Keratinocyte (primary cell): ENCODE results near the gene MELK.

ENCODE experiments used
- EZH2 ChIP-seq: IDR thresholded peaks from one replicate; pipeline ENCODE4 v1.6.1; 2012; ENCODE audit warnings: inconsistent platforms, mild to moderate bottlenecking, low read length, moderate library complexity
- TF ChIP-seq, protein P1 (sequence below), 3 experiments: IDR thresholded peaks in 1 of 3; conservative IDR thresholded peaks in 1 of 3; optimal IDR thresholded peaks in 1 of 3; 2 replicates in 2 of 3; 3 replicates in 1 of 3; pipeline versions ENCODE3 to v1.5.1; 2011; ENCODE audit warnings: low read length in 3 of 3, mild to moderate bottlenecking in 3 of 3, moderate library complexity in 2 of 3, control low read depth in 1 of 3, inconsistent platforms in 1 of 3; ENCODE audit not compliant: insufficient read depth in 2 of 3; ENCODE audit errors: extremely low read depth in 1 of 3

DNA sequence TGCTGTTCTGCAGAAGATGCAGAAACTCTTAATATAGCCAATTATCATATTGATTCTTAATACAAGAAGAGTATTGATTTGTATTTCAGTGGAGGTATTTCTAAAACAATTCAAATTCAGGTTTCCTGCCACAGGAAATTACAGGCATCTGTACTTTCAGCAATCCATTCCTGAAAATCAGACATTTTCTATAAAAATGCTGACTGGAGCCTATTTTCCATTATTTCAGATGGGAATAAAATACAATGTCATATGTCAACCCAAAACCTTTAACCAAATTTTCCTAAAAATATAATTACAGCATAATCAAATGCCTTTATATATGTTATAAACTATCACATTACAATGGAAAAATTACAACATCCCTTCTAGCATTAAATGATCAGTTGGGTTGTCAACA is 131.5 kb downstream of the MELK start:
- TF ChIP-seq, protein P1, sequence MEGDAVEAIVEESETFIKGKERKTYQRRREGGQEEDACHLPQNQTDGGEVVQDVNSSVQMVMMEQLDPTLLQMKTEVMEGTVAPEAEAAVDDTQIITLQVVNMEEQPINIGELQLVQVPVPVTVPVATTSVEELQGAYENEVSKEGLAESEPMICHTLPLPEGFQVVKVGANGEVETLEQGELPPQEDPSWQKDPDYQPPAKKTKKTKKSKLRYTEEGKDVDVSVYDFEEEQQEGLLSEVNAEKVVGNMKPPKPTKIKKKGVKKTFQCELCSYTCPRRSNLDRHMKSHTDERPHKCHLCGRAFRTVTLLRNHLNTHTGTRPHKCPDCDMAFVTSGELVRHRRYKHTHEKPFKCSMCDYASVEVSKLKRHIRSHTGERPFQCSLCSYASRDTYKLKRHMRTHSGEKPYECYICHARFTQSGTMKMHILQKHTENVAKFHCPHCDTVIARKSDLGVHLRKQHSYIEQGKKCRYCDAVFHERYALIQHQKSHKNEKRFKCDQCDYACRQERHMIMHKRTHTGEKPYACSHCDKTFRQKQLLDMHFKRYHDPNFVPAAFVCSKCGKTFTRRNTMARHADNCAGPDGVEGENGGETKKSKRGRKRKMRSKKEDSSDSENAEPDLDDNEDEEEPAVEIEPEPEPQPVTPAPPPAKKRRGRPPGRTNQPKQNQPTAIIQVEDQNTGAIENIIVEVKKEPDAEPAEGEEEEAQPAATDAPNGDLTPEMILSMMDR (optimal IDR thresholded peaks at IDR 0.05 in 1 of 3, IDR thresholded peaks at IDR 0.05 in 1 of 3, conservative IDR thresholded peaks at IDR 0.05 in 1 of 3; ENCODE audit: extremely low read depth in 1 of 3, insufficient read depth in 2 of 3, low read length in 3 of 3): no peak
- no peak for TF ChIP-seq EZH2
